Measurements from ENCODE around the gene PRDM2.

PRDM2 gene

GRCh38 chr1:13769830-13770229 is 69.8 kb downstream of the PRDM2 start:
- DNase-seq: no peak

GRCh38 chr1:13770743-13771142 is 70.8 kb downstream of the PRDM2 start:
- no peak for DNase-seq

- no peak for DNase-seq
Measured at GRCh38 chr1:13771745-13772144, 71.8 kb downstream of the PRDM2 start.

GRCh38 chr1:13772271-13772670 is 72.3 kb downstream of the PRDM2 start:
- DNase-seq: no peak

- DNase-seq: no peak
Measured at GRCh38 chr1:13774121-13774520, 74.1 kb downstream of the PRDM2 start.

GRCh38 chr1:13775459-13775858 is 75.5 kb downstream of the PRDM2 start:
- no peak for DNase-seq

GRCh38 chr1:13775916-13776315 is 75.9 kb downstream of the PRDM2 start:
- DNase-seq: no peak

GRCh38 chr1:13778431-13778830 is 78.4 kb downstream of the PRDM2 start:
- no peak for DNase-seq

GRCh38 chr1:13779930-13780329 is 79.9 kb downstream of the PRDM2 start:
- no peak for DNase-seq

GRCh38 chr1:13780780-13781179 is 80.8 kb downstream of the PRDM2 start:
- DNase-seq: no peak

- no peak for DNase-seq
Measured at GRCh38 chr1:13781228-13781627, 81.2 kb downstream of the PRDM2 start.

- DNase-seq: no peak
Measured at GRCh38 chr1:13781907-13782633, 82.1 kb downstream of the PRDM2 start.

- no peak for DNase-seq
Measured at GRCh38 chr1:13782634-13783360, 82.8 kb downstream of the PRDM2 start.

GRCh38 chr1:13783551-13783950 is 83.6 kb downstream of the PRDM2 start:
- no peak for DNase-seq

GRCh38 chr1:13784971-13785370 is 85.0 kb downstream of the PRDM2 start:
- DNase-seq: no peak

GRCh38 chr1:13786541-13786940 is 86.6 kb downstream of the PRDM2 start:
- no peak for DNase-seq

GRCh38 chr1:13788795-13789194 is 88.8 kb downstream of the PRDM2 start:
- no peak for DNase-seq

- no peak for DNase-seq
Measured at GRCh38 chr1:13790290-13791030, 90.5 kb downstream of the PRDM2 start.

GRCh38 chr1:13792419-13792818 is 92.4 kb downstream of the PRDM2 start:
- no peak for DNase-seq

- no peak for DNase-seq
Measured at GRCh38 chr1:13793088-13793730, 93.2 kb downstream of the PRDM2 start.

- no peak for DNase-seq
Measured at GRCh38 chr1:13794231-13795187, 94.5 kb downstream of the PRDM2 start.

GRCh38 chr1:13797397-13797796 is 97.4 kb downstream of the PRDM2 start:
- no peak for DNase-seq

Measured in stimulated activated CD4-positive, alpha-beta T cell treated with anti-CD3 and anti-CD28 coated beads, Interleukin-4, amount 100 ng/mL, for 4 hours (primary cell).